Upper lobe of left lung (tissue), 4 donors: ENCODE results near the gene SNN.

Experiments
- CTCF ChIP-seq, 6 experiments: fragments of 450-650 bp in 4 of 6; fragments of 200-600 bp in 2 of 6; sonication (generic) in 2 of 6; IDR thresholded peaks; one replicate each; pipeline ENCODE4 v1.5.1; 2016 to 2019; ENCODE audit warnings: antibody characterized with exemption in 6 of 6
- EP300 ChIP-seq, 4 donors: sonication (generic); formaldehyde crosslinking; IDR thresholded peaks; one replicate each; pipeline ENCODE4 v1.5.1; 2017; ENCODE audit warnings: antibody characterized with exemption in 4 of 4, control low read depth in 2 of 4
- POLR2A ChIP-seq, 4 donors: fragments of 450-650 bp; IDR thresholded peaks; one replicate each; pipeline ENCODE4 v1.5.1; 2016 to 2017; ENCODE audit warnings: antibody characterized with exemption in 4 of 4, mild to moderate bottlenecking in 2 of 4
- POLR2AphosphoS5 ChIP-seq, 2 donors: sonication (generic); formaldehyde crosslinking; IDR thresholded peaks; one replicate each; pipeline ENCODE4 v1.5.1; 2017; ENCODE audit warnings: antibody characterized with exemption in 2 of 2

DNA sequence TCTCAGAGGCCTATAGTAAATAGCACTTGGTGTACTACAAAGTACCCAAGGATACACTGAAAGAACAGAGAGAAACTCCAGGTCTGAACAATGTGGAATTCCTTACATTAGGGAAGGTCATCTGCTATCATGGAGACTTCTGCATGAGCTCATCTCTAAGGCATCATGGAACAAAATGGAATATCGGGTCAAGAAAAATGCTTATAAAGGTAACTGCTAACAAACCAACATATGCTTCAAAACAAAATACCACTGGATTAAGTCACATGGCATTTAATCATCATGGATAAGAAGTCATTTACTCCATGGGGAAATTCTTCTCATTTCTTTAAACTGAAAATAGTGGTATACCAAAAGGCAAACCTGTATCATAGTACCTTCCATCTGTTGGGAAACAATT, 40.2 kb downstream of the SNN start:
- no peak for TF ChIP-seq POLR2A (IDR thresholded peaks at IDR 0.05)
- no peak for TF ChIP-seq CTCF (IDR thresholded peaks at IDR 0.05)
- no peak for TF ChIP-seq POLR2AphosphoS5 (IDR thresholded peaks at IDR 0.05)
- TF ChIP-seq EP300 (IDR thresholded peaks at IDR 0.05) = no peak
